PC-9 (cell line): Measurements from ENCODE around the gene SLC5A5. TPM values are rescaled to one million over a fixed set of nuclear protein-coding genes. Genes with fewer than 3 reads are reported as not detected.

Experiments used
- BruUV-seq: library from RNA; stranded (reverse); fragments of 400-500 nt; replicated peaks from 2 replicates; lab custom pipeline; 2021; lab: Mats Ljungman, UMichigan
- CTCF ChIA-PET: fragments of 300-600 bp; sonication (Branson Sonifier 250); formaldehyde crosslinking; loops from one replicate; lab custom pipeline; 2022; ENCODE audit warnings: antibody characterized with exemption; lab: Charles Lee
- POLR2A ChIA-PET: fragments of 300-600 bp; sonication (Branson Sonifier 250); formaldehyde crosslinking; loops from one replicate; lab custom pipeline; 2022; ENCODE audit warnings: antibody characterized with exemption; ENCODE audit not compliant: unreplicated experiment; lab: Charles Lee
- DNase-seq, 2 experiments: peaks; one replicate each; pipeline versions ENCODE4 v3.0.0 to v3.0.0-alpha.2; 2015 to 2022; ENCODE audit warnings: mixed read lengths in 1 of 2
- H2AFZ ChIP-seq: fragments of 200-600 bp; sonication (generic); 2 replicates; pipeline ENCODE4 v1.8.1; 2017; ENCODE audit warnings: antibody characterized with exemption
- H3F3A ChIP-seq: fragments of 200-600 bp; sonication (generic); 2 replicates; pipeline ENCODE4 v1.8.1; 2017; ENCODE audit warnings: antibody characterized with exemption, mild to moderate bottlenecking, low read depth; ENCODE audit not compliant: insufficient read depth
- H3K27ac ChIP-seq: fragments of 200-600 bp; sonication (generic); 2 replicates; pipeline ENCODE4 v1.6.1; 2016; ENCODE audit warnings: mixed run types
- H3K27me3 ChIP-seq: fragments of 200-600 bp; sonication (generic); 2 replicates; pipeline ENCODE4 v1.6.1; 2016; ENCODE audit warnings: low read depth, mixed run types; ENCODE audit not compliant: insufficient read depth
- H3K36me3 ChIP-seq: fragments of 200-600 bp; sonication (generic); 2 replicates; pipeline ENCODE4 v1.6.1; 2016; ENCODE audit warnings: low read depth, mixed run types
- H3K4me1 ChIP-seq: fragments of 200-600 bp; sonication (generic); replicated peaks from 2 replicates; pipeline ENCODE4 v1.6.1; 2016; ENCODE audit warnings: mixed run types; ENCODE audit not compliant: insufficient read depth
- H3K4me2 ChIP-seq: fragments of 200-600 bp; sonication (generic); 2 replicates; pipeline ENCODE4 v1.6.1; 2017; ENCODE audit warnings: mixed run types
- H3K4me3 ChIP-seq: fragments of 200-600 bp; sonication (generic); 2 replicates; pipeline ENCODE4 v1.6.1; 2016; ENCODE audit warnings: mixed run types
- H3K79me2 ChIP-seq: fragments of 200-600 bp; sonication (generic); 2 replicates; pipeline ENCODE4 v1.6.1; 2017; ENCODE audit warnings: low read depth, mixed run types
- H3K9me2 ChIP-seq: fragments of 200-600 bp; sonication (generic); 2 replicates; pipeline ENCODE4 v1.8.1; 2017; ENCODE audit warnings: mild to moderate bottlenecking; ENCODE audit not compliant: insufficient read depth
- H3K9me3 ChIP-seq: fragments of 200-600 bp; sonication (generic); 2 replicates; pipeline ENCODE4 v1.8.1; 2016; ENCODE audit warnings: low read depth; ENCODE audit not compliant: insufficient read depth
- H4K20me1 ChIP-seq: fragments of 200-600 bp; sonication (generic); 2 replicates; pipeline ENCODE4 v1.8.1; 2017; ENCODE audit not compliant: insufficient read depth
- EZH2 ChIP-seq: fragments of 200-600 bp; sonication (generic); IDR thresholded peaks from 2 replicates; pipeline ENCODE4 v1.8.0; 2017; ENCODE audit warnings: antibody characterized with exemption, low read depth
- intact Hi-C: fragments of 100-400 bp; cut with micrococcal nuclease; formaldehyde crosslinking; loops from one replicate; pipeline ENCODE4 v1.10.0; 2022; ENCODE audit not compliant: unreplicated experiment
- total RNA-seq: library from RNA; stranded (reverse); gene quantifications from 2 replicates; pipeline ENCODE4 v1.2.3, GENCODE V29; 2021
- TF ChIP-seq, protein P1 (sequence below): fragments of 200-600 bp; sonication (generic); conservative IDR thresholded peaks from 2 replicates; pipeline ENCODE4 v1.6.1; 2017; ENCODE audit warnings: mixed run types, antibody characterized with exemption, mild to moderate bottlenecking, moderate library complexity

The SLC5A5 gene
- total RNA-seq, 1 experiment from 2014 or later, result not detected

DNA sequence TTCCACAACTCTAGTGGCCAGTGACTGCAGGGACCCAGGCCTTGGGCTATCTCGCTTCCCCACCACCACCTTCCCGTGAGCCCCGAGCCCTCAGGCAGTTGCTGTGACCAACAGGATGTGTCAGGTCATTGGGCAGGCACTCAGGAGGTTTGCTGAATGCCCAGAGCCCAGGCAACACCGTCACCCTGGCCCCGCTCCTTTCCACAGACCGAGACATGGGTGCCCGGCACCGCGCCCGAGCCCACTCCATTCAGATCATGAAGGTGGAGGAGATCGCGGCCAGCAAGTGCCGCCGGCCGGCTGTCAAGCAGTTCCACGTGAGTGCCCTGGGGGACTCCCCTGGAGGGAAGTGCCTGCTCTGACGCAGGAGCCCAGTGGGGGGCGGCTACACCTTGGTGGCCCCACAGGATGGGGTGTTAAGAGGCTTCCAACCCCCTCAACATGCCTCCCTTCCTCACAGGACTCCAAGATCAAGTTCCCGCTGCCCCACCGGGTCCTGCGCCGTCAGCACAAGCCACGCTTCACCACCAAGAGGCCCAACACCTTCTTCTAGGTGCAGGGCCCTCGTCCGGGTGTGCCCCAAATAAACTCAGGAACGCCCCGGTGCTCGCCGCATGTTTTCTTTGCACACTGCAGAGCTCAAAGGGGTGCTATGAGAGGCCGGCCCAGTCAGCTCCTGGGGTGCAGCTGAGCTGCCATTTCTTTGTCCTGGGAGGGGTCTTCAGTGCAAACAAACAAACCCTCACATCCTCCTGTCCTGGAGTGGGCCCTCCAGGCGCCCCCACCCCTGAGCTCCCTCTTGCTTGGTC, 8.8 kb upstream of the SLC5A5 start:
- Histone ChIP-seq H3K9me3 (no peaks in the 10 kb centered on the region), H2AFZ (no peak overlapping the region), H3K27ac (peak overlapping the region; percentile 79), H3K4me1 (peaks cover 42% of the 10 kb centered on the region), H3K36me3 (peaks cover 42% of the 10 kb centered on the region), H3K27me3 (no peaks in the 10 kb centered on the region), H3K4me2 (peak overlapping the region; percentile 98), H4K20me1 (peaks cover 56% of the 10 kb centered on the region), H3K9me2 (no peaks in the 10 kb centered on the region), H3K4me3 (no peak overlapping the region), H3F3A (peaks cover 69% of the 10 kb centered on the region), H3K79me2 (peaks cover 42% of the 10 kb centered on the region)
- intact Hi-C loops, result no loop called here
- ChIA-PET CTCF (no interaction called here), POLR2A (interaction anchor here (0.6 kb wide), 1 partner anchor 70 kb away, joined by 3 read pairs; the partner anchor contains the start of gene CCDC124)
- no peak for DNase-seq
- no TSS peak for BruUV-seq
- no peak for TF ChIP-seq EZH2
- TF ChIP-seq, protein P1, sequence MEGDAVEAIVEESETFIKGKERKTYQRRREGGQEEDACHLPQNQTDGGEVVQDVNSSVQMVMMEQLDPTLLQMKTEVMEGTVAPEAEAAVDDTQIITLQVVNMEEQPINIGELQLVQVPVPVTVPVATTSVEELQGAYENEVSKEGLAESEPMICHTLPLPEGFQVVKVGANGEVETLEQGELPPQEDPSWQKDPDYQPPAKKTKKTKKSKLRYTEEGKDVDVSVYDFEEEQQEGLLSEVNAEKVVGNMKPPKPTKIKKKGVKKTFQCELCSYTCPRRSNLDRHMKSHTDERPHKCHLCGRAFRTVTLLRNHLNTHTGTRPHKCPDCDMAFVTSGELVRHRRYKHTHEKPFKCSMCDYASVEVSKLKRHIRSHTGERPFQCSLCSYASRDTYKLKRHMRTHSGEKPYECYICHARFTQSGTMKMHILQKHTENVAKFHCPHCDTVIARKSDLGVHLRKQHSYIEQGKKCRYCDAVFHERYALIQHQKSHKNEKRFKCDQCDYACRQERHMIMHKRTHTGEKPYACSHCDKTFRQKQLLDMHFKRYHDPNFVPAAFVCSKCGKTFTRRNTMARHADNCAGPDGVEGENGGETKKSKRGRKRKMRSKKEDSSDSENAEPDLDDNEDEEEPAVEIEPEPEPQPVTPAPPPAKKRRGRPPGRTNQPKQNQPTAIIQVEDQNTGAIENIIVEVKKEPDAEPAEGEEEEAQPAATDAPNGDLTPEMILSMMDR, result no peak

DNA sequence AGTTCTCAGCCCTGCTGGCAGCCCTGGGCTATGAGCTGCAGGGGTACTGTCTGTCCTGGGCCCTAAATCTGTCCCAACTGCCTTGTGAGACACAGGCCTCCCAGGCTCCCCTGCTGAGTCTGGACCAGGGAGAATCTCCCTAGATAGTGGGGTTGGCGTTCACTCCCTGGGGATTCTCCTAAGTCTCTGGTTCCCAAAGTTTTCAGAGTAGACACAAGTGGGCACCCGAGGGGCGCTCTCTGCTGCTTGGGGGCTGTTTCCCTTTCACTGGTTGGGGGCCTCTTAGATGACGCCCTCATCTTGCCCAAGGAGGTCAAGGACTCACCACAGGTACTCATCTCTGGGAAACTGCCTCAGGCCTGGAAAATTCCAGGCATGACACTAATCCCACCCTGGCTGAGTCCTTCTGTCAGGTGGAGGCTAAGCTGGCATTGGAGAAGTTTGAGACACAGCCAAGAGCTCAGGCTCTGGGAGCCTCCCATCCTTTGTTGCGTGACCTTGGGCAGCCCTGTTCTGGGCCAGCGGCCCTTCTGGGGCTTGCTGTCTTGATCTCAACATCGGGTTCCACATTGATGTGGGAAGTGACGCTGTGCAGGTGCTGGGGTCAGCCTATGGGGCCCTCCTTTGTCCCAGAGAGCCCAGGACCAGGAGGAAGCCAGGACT, 8.1 kb upstream of the SLC5A5 start:
- no peak for TF ChIP-seq EZH2
- TF ChIP-seq, protein P1, result no peak
- no peak for DNase-seq
- peak overlapping the region; percentile 11; the same call in 1 of the 2 replicates for H3K4me2 ChIP-seq
- intact Hi-C loops, result no loop called here
- H3K27me3 ChIP-seq, result no peaks in the 10 kb centered on the region
- no TSS peak for BruUV-seq
- peaks cover 56% of the 10 kb centered on the region for H4K20me1 ChIP-seq
- peaks cover 42% of the 10 kb centered on the region for H3K36me3 ChIP-seq
- peaks cover 69% of the 10 kb centered on the region for H3F3A ChIP-seq
- no peak overlapping the region for H2AFZ ChIP-seq
- ChIA-PET POLR2A (interaction anchor here (0.6 kb wide), 1 partner anchor 69 kb away, joined by 3 read pairs; the partner anchor contains the start of gene CCDC124), CTCF (no interaction called here)
- peaks cover 42% of the 10 kb centered on the region for H3K4me1 ChIP-seq
- peak overlapping the region; percentile 79 for H3K27ac ChIP-seq
- H3K9me3 ChIP-seq, result no peaks in the 10 kb centered on the region
- peaks cover 42% of the 10 kb centered on the region for H3K79me2 ChIP-seq
- H3K4me3 ChIP-seq, result no peak overlapping the region
- H3K9me2 ChIP-seq, result no peaks in the 10 kb centered on the region

DNA sequence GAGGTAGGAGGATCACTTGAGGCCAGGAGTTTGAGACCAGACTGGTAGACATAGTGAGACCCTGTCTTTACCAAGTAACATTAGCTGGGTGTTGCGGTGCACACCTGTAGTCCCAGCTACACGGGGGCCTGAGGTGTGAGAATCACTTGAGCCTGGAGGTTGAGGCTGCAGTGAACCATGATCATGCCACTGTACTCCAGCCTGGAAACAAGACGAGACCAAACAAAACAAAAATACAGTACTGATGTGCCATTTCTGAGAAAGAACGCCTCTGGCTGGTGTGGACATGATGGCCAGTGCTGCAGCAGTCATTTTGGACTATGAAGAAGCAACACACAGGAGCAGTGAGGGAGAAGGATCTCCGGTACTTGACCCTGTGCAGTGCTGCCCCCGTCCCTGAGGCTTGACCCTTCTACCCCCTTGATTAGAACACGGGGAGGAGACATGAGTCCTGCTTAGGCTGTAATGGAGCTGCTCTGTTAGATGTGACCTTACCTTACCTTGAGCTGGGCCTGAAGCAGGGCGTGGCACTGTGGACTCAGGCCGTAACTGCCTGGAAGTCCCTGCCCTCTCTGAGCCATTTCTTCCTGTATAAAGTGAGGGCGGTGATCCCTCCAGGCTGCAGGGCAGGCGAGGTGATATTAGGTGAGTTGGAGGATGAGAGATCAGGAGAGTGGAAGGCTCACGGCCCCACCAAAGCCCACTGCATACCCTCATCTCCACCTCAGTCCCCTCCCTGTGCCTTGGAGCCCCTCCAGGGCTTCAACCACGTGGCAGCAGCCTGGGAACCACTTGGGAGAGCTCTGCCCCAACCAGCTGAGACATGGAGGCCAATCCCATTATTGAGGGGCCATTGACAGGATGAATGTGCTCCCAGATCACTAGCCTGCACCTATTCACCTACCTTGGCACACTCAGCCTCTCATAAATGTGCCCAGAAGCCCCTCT, 6.1 kb upstream of the SLC5A5 start:
- Histone ChIP-seq H3K4me1 (peaks cover 38% of the 10 kb centered on the region), H3K9me3 (no peaks in the 10 kb centered on the region), H3K79me2 (peaks cover 32% of the 10 kb centered on the region), H3K9me2 (no peaks in the 10 kb centered on the region), H3K36me3 (peaks cover 37% of the 10 kb centered on the region), H3K27me3 (no peaks in the 10 kb centered on the region), H3K4me3 (no peak overlapping the region), H3K4me2 (no peak overlapping the region), H4K20me1 (peaks cover 51% of the 10 kb centered on the region), H3K27ac (peak overlapping the region; percentile 32), H2AFZ (no peak overlapping the region), H3F3A (peaks cover 65% of the 10 kb centered on the region)
- ChIA-PET POLR2A (interaction anchor here (1.4 kb wide), 1 partner anchor 67 kb away, joined by 7 read pairs; the partner anchor contains the start of gene CCDC124), CTCF (interaction anchor here (0.7 kb wide), 2 partner anchors 67 kb away, joined by 3 read pairs; partner anchors contain the start of gene CCDC124)
- DNase-seq, result peak; percentile 58 to 75
- intact Hi-C loops, result no loop called here
- TF ChIP-seq, protein P1, result peak; percentile 25; the same call in 1 of the 2 replicates
- no peak for TF ChIP-seq EZH2
- BruUV-seq, result no TSS peak
